Naive thymus-derived CD8-positive, alpha-beta T cell (primary cell): ENCODE results near the gene SSBP2. TPM values are rescaled to one million over a fixed set of nuclear protein-coding genes. Genes with fewer than 3 reads are reported as not detected.
"Not testable (repeated sequence)": the region's sequence is repeated elsewhere in the genome, so short reads cannot be mapped to it uniquely, and the experiment has no call there.

ENCODE experiments used
- ATAC-seq, 2 donors: fragments of 150-1000 bp; cut with Tn5 transposase in 1 of 2; sonication (Bioruptor Pico), chemical (Tn5 transposase) in 1 of 2; 1 replicate in 1 of 2; 2 replicates in 1 of 2; pipeline ENCODE4 v1.10.0; 2021; ENCODE audit warnings: mild to moderate bottlenecking in 2 of 2, moderate library complexity in 2 of 2
- POLR2A ChIA-PET: fragments of 350-600 bp; sonication (Branson Sonifier 250); formaldehyde crosslinking; loops from one replicate; lab custom pipeline; 2021; ENCODE audit warnings: antibody characterized with exemption; lab: Charles Lee
- DNase-seq, 10 donors: peaks; one replicate each; pipeline versions ENCODE4 v3.0.0 to v3.0.0-alpha.2; 2020 to 2022
- H3K27ac Mint-ChIP-seq, 10 donors: one replicate each; pipeline ENCODE4 v1.8.0; 2020 to 2022; ENCODE audit warnings: mild to moderate bottlenecking in 10 of 10, mixed read lengths in 10 of 10, moderate library complexity in 4 of 10, inconsistent platforms in 1 of 10
- H3K27me3 Mint-ChIP-seq, 5 donors: one replicate each; pipeline ENCODE4 v1.8.0; 2021 to 2022; ENCODE audit warnings: mixed read lengths in 5 of 5
- H3K36me3 Mint-ChIP-seq, 3 donors: one replicate each; pipeline ENCODE4 v1.8.0; 2020 to 2022; ENCODE audit warnings: mixed read lengths in 3 of 3, mild to moderate bottlenecking in 2 of 3, inconsistent platforms in 1 of 3
- H3K4me1 Mint-ChIP-seq, 4 donors: one replicate each; pipeline ENCODE4 v1.8.0; 2021 to 2022; ENCODE audit warnings: mixed read lengths in 4 of 4
- H3K4me3 Mint-ChIP-seq, 10 donors: one replicate each; pipeline ENCODE4 v1.8.0; 2020 to 2022; ENCODE audit warnings: mild to moderate bottlenecking in 10 of 10, mixed read lengths in 10 of 10, moderate library complexity in 6 of 10, inconsistent platforms in 1 of 10
- H3K9me3 Mint-ChIP-seq, 9 donors: one replicate each; pipeline ENCODE4 v1.8.0; 2020 to 2022; ENCODE audit warnings: mixed read lengths in 9 of 9, mild to moderate bottlenecking in 3 of 9, inconsistent platforms in 1 of 9, moderate library complexity in 1 of 9
- polyA plus RNA-seq, 3 donors: library from polyadenylated mRNA; unstranded; fragments of 300-500 nt; fragmentation: Illumina TruSeq; gene quantifications; one replicate each; pipeline ENCODE4 v1.2.3, GENCODE V29; 2021
- total RNA-seq, 8 experiments: library from RNA in 2 of 8; stranded (reverse) in 2 of 8; gene quantifications; one replicate each; pipeline ENCODE4 v1.2.3 and lab custom pipeline; 2021 to 2026

Gene SSBP2
- total and polyA plus RNA-seq, 5 experiments from 2014 or later = 36.4 to 43.8 (median 40.2) TPM

DNA sequence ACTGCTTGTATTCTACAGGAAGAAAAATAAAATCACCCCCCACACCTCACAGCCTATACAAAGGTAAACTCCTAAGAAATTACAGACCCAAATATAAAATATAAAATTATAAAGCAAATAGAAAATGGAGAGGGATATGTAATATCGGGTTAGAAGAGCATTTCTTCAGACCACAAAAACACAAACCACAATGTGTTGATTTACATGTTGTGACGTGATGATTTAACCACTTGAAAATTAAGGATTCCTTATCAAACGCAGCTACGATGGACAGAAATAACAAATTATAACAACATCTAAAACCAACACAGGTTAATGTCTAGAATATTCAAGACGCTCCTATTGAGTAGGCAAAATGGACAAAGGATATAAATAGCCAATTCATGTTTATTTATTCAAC is 26.3 kb downstream of the SSBP2 start:
- Mint-ChIP-seq H3K4me3 (no peak overlapping the region), H3K36me3 (no peaks in the 10 kb centered on the region), H3K4me1 (peaks cover 29 to 68% (median 66%) of the 10 kb centered on the region in 4 donors), H3K9me3 (no peaks in the 10 kb centered on the region), H3K27me3 (no peaks in the 10 kb centered on the region), H3K27ac (peak overlapping the region in 1 of 10 donors; percentile 3)
- DNase-seq (no peak), ATAC-seq (peak in 1 of 2 donors; percentile 50)
- POLR2A ChIA-PET = no interaction called here

DNA sequence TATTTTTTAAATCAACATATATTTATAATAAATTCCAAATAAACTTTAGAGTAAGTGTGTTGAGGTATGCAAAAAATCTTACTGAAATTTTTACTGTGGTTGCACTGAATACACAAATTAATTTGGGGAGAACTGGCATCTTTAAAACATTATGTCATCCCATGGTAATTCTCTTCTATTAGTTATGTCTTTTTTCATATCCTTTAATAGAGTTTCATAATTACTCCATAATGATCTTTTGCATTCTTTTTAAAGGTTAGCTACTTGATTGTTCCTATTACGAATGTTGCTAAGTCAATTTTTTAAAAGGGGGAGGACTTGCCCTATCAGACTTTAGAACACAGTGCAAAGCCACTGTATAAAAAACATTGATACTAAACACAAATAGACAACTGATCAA is 26.8 kb downstream of the SSBP2 start:
- Mint-ChIP-seq H3K27me3 (no peaks in the 10 kb centered on the region), H3K27ac (no peak overlapping the region), H3K9me3 (no peaks in the 10 kb centered on the region), H3K36me3 (no peaks in the 10 kb centered on the region), H3K4me1 (peaks cover 31 to 72% (median 71%) of the 10 kb centered on the region in 4 donors), H3K4me3 (no peak overlapping the region)
- no peak for ATAC-seq
- POLR2A ChIA-PET = no interaction called here
- DNase-seq = no peak

DNA sequence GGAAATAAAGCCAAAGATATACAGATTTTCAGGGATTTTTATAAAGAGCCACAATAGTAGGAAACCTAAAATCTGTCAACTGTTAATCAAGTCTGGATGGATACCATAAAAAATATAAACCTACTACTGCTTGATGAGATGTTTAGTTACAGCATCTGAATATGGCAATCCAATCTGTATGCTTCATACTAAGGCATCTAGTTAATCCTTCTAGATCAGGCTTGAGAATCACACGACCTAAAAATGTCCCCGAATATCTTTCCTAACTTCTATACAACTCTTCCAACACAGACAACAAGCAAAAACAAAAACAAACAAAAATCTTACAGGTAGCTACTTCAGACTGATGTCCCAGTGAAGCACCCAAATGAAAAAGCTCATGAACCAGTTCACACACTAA is 29.8 kb downstream of the SSBP2 start:
- peak overlapping the region in 6 of 10 donors; percentile 43 to 60 (median 50) for H3K27ac Mint-ChIP-seq
- peak overlapping the region in 7 of 10 donors; percentile 6 to 58 (median 18) for H3K4me3 Mint-ChIP-seq
- POLR2A ChIA-PET = no interaction called here

DNA sequence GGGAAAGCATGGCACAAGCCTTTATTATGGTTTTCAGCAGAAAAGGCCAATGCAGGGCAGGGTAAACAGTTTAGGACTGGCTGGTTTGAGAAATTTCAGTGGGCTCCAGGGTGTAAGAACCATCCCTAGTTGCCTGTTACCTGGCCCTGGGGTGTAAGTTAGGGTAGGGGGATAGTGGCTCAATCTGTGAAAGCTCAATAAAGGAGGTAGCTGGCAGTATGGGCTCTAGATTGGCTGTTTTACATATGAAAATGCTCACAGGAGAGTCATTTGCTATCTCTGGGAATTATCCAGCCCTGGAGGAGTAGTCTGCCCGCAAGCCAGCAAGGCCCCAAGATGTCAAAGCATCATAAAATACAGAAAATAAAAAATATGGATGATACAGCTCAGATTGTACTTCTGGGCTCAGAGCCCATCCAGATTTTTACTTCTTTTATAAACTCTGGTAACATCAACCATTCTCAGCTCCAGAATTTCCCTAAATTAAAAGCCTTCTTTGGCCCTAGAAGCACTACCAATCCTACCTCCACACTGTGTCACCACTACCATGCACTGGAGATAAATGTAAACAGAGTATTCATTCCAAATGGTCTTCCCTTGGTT is 31.1 kb downstream of the SSBP2 start:
- Mint-ChIP-seq H3K27ac (peak overlapping the region in 5 of 10 donors; percentile 7 to 83 (median 44)), H3K9me3 (no peaks in the 10 kb centered on the region), H3K27me3 (no peaks in the 10 kb centered on the region), H3K36me3 (peaks cover 0 to 6% (median 2%) of the 10 kb centered on the region in 3 donors), H3K4me1 (peaks cover 33 to 92% (median 71%) of the 10 kb centered on the region in 4 donors), H3K4me3 (peak overlapping the region in 5 of 10 donors; percentile 0 to 55 (median 20))
- ATAC-seq (no peak), DNase-seq (no peak)
- POLR2A ChIA-PET = interaction anchor here (1.2 kb wide), 1 partner anchor 14 kb away, joined by 3 read pairs; no protein-coding TSS in a partner anchor

More for the DNA sequence above, 29.8 kb downstream of the SSBP2 start:
- Mint-ChIP-seq H3K27me3 (no peaks in the 10 kb centered on the region), H3K9me3 (no peaks in the 10 kb centered on the region), H3K36me3 (no peaks in the 10 kb centered on the region), H3K4me1 (peaks cover 32 to 90% (median 71%) of the 10 kb centered on the region in 4 donors)
- DNase-seq (no peak), ATAC-seq (no peak)

DNA sequence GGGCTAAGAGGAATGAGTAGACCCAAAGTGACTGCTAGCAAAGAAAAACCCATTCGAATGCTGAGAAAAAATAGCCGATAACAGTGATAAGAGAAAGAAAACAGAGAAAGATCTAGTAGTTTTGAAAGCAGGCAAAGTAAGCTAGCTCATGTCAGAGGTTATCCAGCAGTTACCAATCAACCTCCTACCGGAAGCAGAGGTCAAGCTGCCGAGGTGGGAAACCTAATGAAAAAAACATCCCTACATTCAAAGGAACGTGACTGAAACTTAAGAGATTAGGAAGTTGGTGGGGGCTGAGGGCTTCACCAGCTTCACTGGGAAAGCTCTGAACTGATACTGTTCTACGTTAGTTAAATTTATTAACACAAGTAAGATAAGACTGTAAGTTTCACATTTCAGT is 32.6 kb downstream of the SSBP2 start:
- Mint-ChIP-seq H3K4me1 (peaks cover 36 to 89% (median 68%) of the 10 kb centered on the region in 4 donors), H3K27ac (peak overlapping the region in 6 of 10 donors; percentile 3 to 50 (median 34)), H3K9me3 (peaks cover 0 to 2% (median 0%) of the 10 kb centered on the region in 9 donors), H3K36me3 (peaks cover 4 to 16% (median 10%) of the 10 kb centered on the region in 3 donors), H3K4me3 (peak overlapping the region; percentile 2 to 69 (median 48)), H3K27me3 (no peaks in the 10 kb centered on the region)
- ATAC-seq = peak in 1 of 2 donors; percentile 23
- POLR2A ChIA-PET = interaction anchor here (1.0 kb wide), 1 partner anchor 32 kb away, joined by 4 read pairs; the partner anchor contains the start of gene SSBP2
- peak in 2 of 10 donors; percentile 5 to 9 for DNase-seq

DNA sequence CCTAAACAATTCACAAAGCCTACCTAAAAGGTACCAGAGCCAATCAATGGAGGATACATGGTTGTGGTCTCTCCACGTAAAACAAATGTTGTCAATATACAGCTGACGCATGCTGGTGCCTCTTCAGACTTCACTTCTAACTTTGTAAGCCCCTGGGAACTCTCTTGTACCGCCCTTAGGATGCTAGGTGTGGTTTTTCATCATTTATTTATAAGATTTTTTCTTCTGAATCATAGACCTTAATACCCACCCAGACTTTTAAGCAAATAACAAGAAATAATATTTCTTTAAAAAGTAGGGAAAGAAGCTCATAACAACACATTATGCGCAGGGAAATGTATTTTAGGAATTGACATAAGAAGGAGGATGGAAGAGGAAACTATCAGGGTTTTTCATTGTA is 33.0 kb downstream of the SSBP2 start:
- H3K27ac Mint-ChIP-seq = peak overlapping the region in 5 of 10 donors; percentile 1 to 48 (median 28)
- H3K36me3 Mint-ChIP-seq = peaks cover 4 to 16% (median 10%) of the 10 kb centered on the region in 3 donors
- no peaks in the 10 kb centered on the region for H3K27me3 Mint-ChIP-seq
- POLR2A ChIA-PET = interaction anchor here (1.0 kb wide), 1 partner anchor 32 kb away, joined by 4 read pairs; the partner anchor contains the start of gene SSBP2
- DNase-seq = no peak
- peaks cover 0 to 2% (median 0%) of the 10 kb centered on the region in 9 donors for H3K9me3 Mint-ChIP-seq
- H3K4me3 Mint-ChIP-seq = peak overlapping the region in 9 of 10 donors; percentile 2 to 69 (median 51)
- H3K4me1 Mint-ChIP-seq = peaks cover 36 to 89% (median 67%) of the 10 kb centered on the region in 4 donors
- ATAC-seq = no peak

DNA sequence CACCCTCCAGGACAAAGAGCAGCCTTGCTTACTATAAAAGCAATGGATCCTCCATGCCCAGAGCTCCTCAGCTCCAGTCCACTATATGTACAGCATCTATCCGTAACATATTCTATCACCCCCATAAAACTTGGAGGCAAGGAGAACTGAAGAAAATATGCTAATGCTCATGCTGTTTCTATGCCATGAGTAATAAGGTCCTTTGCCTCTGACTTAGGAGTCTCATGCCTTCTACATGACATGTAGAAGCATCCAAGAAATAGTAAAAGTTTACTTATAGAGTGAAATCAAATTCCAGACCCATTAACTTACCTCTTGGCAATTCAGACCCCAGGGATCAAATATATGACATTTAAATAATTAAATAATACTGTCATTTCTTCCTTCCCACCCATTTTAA is 33.7 kb downstream of the SSBP2 start:
- Mint-ChIP-seq H3K4me3 (no peak overlapping the region), H3K4me1 (peaks cover 36 to 83% (median 61%) of the 10 kb centered on the region in 4 donors), H3K9me3 (peaks cover 0 to 2% (median 0%) of the 10 kb centered on the region in 9 donors), H3K36me3 (peaks cover 4 to 19% (median 10%) of the 10 kb centered on the region in 3 donors), H3K27me3 (no peaks in the 10 kb centered on the region), H3K27ac (peak overlapping the region in 1 of 10 donors; percentile 45)
- POLR2A ChIA-PET = no interaction called here
- ATAC-seq (no peak), DNase-seq (no peak)

DNA sequence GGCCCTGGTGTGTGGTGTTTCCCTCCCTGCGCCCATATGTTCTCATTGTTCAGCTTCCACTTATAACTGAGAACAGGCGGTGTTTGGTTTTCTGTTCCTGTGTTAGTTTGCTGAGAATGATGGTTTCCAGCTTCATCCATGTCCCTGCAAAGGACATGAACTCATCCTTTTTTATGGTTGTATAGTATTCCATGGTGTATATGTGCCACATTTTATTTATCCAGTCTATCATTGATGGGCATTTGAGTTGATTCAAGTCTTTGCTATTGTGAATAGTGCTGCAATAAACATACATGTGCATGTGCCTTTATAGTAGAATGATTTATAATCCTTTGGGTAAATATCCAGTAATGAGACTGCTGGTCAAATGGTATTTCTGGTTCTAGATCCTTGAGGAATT is 36.8 kb downstream of the SSBP2 start:
- ATAC-seq, DNase-seq, POLR2A ChIA-PET, H3K4me3 Mint-ChIP-seq, H3K9me3 Mint-ChIP-seq, H3K27me3 Mint-ChIP-seq, H3K27ac Mint-ChIP-seq: not testable (repeated sequence)
- Mint-ChIP-seq H3K4me1 (peaks cover 27 to 70% (median 37%) of the 10 kb centered on the region in 4 donors), H3K36me3 (peaks cover 4 to 19% (median 10%) of the 10 kb centered on the region in 3 donors)

DNA sequence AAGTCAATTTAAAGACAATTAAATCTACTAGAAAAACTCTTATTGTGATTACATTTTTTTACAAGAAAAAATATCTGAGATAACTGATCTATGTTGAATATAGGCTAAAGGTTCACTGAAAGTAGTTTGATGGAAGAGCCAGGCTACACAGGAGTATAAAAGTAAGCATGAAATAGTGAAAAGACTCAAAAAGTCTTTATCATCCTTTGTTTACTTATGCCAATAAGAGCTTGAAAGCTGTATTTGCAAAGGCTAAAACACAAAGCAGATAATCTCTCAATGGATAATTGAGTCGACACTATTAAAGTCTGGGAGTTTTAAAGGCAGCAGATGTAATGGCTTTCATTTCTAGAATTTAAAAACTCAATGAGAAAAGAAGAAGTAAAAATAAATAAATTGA is 42.0 kb downstream of the SSBP2 start:
- H3K9me3 Mint-ChIP-seq = peaks cover 0 to 2% (median 0%) of the 10 kb centered on the region in 9 donors
- no peak for ATAC-seq
- H3K36me3 Mint-ChIP-seq = peaks cover 4 to 13% (median 5%) of the 10 kb centered on the region in 3 donors
- no peak for DNase-seq
- H3K27ac Mint-ChIP-seq = no peak overlapping the region
- no peaks in the 10 kb centered on the region for H3K27me3 Mint-ChIP-seq
- POLR2A ChIA-PET = no interaction called here
- no peak overlapping the region for H3K4me3 Mint-ChIP-seq
- H3K4me1 Mint-ChIP-seq = peaks cover 17 to 41% (median 28%) of the 10 kb centered on the region in 4 donors

DNA sequence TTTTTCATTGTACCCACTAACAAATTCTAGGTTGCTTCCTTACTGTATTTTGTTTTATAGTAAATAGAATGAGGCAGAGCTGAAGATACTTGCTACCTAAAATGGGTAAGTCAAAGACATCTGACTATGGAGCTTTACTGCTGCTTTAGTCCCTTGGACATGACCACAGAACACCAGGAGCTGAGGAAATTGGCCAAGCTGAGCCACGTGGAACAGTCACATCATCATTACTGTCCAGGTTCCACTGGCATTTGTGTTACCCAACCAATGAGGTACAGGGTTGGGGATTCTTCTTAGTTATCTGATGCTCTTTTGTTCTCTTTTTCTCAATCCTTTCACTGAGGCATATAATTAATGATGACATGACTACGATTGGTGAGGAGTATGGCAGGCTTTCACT is 47.1 kb downstream of the SSBP2 start:
- Mint-ChIP-seq H3K9me3 (peaks cover 0 to 12% (median 6%) of the 10 kb centered on the region in 9 donors), H3K36me3 (peaks cover 0 to 27% (median 14%) of the 10 kb centered on the region in 3 donors), H3K27me3 (no peaks in the 10 kb centered on the region), H3K27ac (no peak overlapping the region), H3K4me1 (peaks cover 15 to 36% (median 22%) of the 10 kb centered on the region in 4 donors), H3K4me3 (no peak overlapping the region)
- ATAC-seq (no peak), DNase-seq (no peak)
- POLR2A ChIA-PET = no interaction called here

DNA sequence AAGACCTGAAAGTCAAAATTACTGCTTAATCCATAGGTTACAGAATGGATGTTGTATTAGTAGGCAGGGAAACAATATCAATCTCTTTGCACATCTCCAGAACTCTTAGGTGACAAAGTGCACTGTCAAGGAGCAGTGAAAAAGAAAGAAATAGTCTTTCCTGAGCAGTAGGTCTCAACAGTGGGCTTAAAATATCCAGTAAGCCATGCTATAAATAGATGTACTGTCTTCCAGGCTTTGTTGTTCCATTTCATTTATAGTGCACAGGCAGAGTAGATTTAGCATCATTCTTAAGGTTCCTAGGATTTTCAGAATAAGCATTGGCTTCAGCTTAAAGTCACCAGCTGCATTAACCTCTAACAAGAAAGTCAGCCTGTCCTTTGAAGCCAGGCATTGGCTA is 50.7 kb downstream of the SSBP2 start:
- POLR2A ChIA-PET = no interaction called here
- Mint-ChIP-seq H3K36me3 (peaks cover 0 to 25% (median 16%) of the 10 kb centered on the region in 3 donors), H3K9me3 (peaks cover 0 to 12% (median 6%) of the 10 kb centered on the region in 9 donors)

DNA sequence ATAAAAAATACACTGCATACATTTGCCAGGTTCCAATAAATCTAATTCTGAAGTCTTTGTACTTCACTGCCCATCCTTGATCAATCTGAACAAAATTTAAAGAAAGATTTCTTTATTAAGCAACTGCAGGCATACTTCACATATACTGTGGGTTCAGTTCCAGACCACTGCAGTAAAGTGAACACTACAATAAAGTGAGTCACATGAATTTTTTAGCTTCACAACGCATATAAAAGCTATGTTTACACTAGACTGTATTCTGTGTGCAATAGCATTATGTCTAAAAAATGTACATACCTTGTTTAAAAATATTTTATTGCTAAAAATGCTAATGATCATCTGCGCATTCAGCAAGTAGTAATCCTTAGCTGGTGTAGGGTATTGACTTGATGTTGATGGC is 52.1 kb downstream of the SSBP2 start:
- H3K36me3 Mint-ChIP-seq = peaks cover 0 to 29% (median 23%) of the 10 kb centered on the region in 3 donors
- DNase-seq (no peak), ATAC-seq (no peak)
- no peak overlapping the region for H3K27ac Mint-ChIP-seq
- POLR2A ChIA-PET = no interaction called here
- H3K27me3 Mint-ChIP-seq = no peaks in the 10 kb centered on the region
- H3K9me3 Mint-ChIP-seq = peaks cover 2 to 12% (median 6%) of the 10 kb centered on the region in 9 donors
- H3K4me3 Mint-ChIP-seq = no peak overlapping the region
- peaks cover 12 to 24% (median 22%) of the 10 kb centered on the region in 4 donors for H3K4me1 Mint-ChIP-seq

More for the DNA sequence above, 50.7 kb downstream of the SSBP2 start:
- H3K4me1 Mint-ChIP-seq = peaks cover 13 to 25% (median 22%) of the 10 kb centered on the region in 4 donors
- ATAC-seq = no peak
- H3K27me3 Mint-ChIP-seq = no peaks in the 10 kb centered on the region
- no peak for DNase-seq
- H3K27ac Mint-ChIP-seq = no peak overlapping the region
- no peak overlapping the region for H3K4me3 Mint-ChIP-seq
